DOHH2 (cell line): Measurements from ENCODE around the gene FCHSD2.
"Not testable (repeated sequence)": the region's sequence is repeated elsewhere in the genome, so short reads cannot be mapped to it uniquely, and the experiment has no call there.

Experiments
- H3F3A ChIP-seq: fragments of 200-600 bp; sonication (generic), shearing (Covaris generic); 2 replicates; pipeline ENCODE4 v1.6.0; 2016; ENCODE audit warnings: antibody characterized with exemption, mild to moderate bottlenecking; ENCODE audit not compliant: control insufficient read depth, insufficient read depth
- H3K27ac ChIP-seq: fragments of 200-600 bp; sonication (generic); 2 replicates; pipeline ENCODE4 v1.5.1; 2014; ENCODE audit warnings: low read depth, mild to moderate bottlenecking, low read length, moderate library complexity
- H3K27me3 ChIP-seq: fragments of 200-600 bp; sonication (generic); 2 replicates; pipeline ENCODE4 v1.6.1; 2014; ENCODE audit warnings: mild to moderate bottlenecking, low read length, mixed read lengths; ENCODE audit not compliant: control insufficient read depth
- H3K36me3 ChIP-seq: fragments of 200-600 bp; sonication (generic); 2 replicates; pipeline ENCODE4 v1.6.1; 2014; ENCODE audit warnings: mild to moderate bottlenecking, low read length, moderate library complexity, mixed read lengths; ENCODE audit not compliant: control insufficient read depth
- H3K4me1 ChIP-seq: fragments of 200-600 bp; sonication (generic); 2 replicates; pipeline ENCODE4 v1.6.1; 2014; ENCODE audit warnings: mild to moderate bottlenecking, low read length, mixed read lengths; ENCODE audit not compliant: control insufficient read depth
- H3K4me2 ChIP-seq: fragments of 200-600 bp; sonication (generic); 2 replicates; pipeline ENCODE4 v1.6.0; 2014; ENCODE audit warnings: mild to moderate bottlenecking, low read length, moderate library complexity
- H3K4me3 ChIP-seq: fragments of 200-600 bp; sonication (generic); 2 replicates; pipeline ENCODE4 v1.5.1; 2014; ENCODE audit warnings: mild to moderate bottlenecking, low read length, mixed read lengths
- H3K79me2 ChIP-seq: fragments of 200-600 bp; sonication (generic); 2 replicates; pipeline ENCODE4 v1.6.1; 2014; ENCODE audit warnings: mild to moderate bottlenecking, low read length, mixed read lengths; ENCODE audit not compliant: control insufficient read depth
- H3K9me2 ChIP-seq: fragments of 200-600 bp; sonication (generic); replicated peaks from 2 replicates; pipeline ENCODE4 v1.6.1; 2014; ENCODE audit warnings: mild to moderate bottlenecking, low read length, mixed read lengths; ENCODE audit not compliant: control insufficient read depth
- H3K9me3 ChIP-seq: fragments of 200-600 bp; sonication (generic); 2 replicates; pipeline ENCODE4 v1.6.1; 2014; ENCODE audit warnings: antibody characterized with exemption, low read length, mixed read lengths; ENCODE audit not compliant: control insufficient read depth, insufficient read depth
- H4K20me1 ChIP-seq: fragments of 200-600 bp; sonication (generic); 2 replicates; pipeline ENCODE4 v1.6.0; 2014; ENCODE audit warnings: low read depth, mild to moderate bottlenecking, antibody characterized with exemption, low read length, moderate library complexity; ENCODE audit not compliant: control insufficient read depth, insufficient read depth
- EZH2phosphoT487 ChIP-seq: fragments of 200-600 bp; sonication (generic); IDR thresholded peaks from 2 replicates; pipeline ENCODE4 v1.6.1; 2017; ENCODE audit warnings: borderline replicate concordance, mild to moderate bottlenecking, antibody characterized with exemption, low read length, moderate library complexity, mixed read lengths
- TF ChIP-seq, protein P1 (sequence below): fragments of 200-600 bp; sonication (generic); IDR thresholded peaks from one replicate; pipeline ENCODE4 v1.5.1; 2014; ENCODE audit warnings: antibody characterized with exemption, mild to moderate bottlenecking, low read depth, low read length; ENCODE audit not compliant: poor library complexity, severe bottlenecking

Gene FCHSD2

GRCh38 chr11:72912253-72912652 is 229.9 kb downstream of the FCHSD2 start:
- H3K27me3 ChIP-seq, result no peaks in the 10 kb centered on the region
- peaks cover 27% of the 10 kb centered on the region for H3K79me2 ChIP-seq
- TF ChIP-seq, protein P1, sequence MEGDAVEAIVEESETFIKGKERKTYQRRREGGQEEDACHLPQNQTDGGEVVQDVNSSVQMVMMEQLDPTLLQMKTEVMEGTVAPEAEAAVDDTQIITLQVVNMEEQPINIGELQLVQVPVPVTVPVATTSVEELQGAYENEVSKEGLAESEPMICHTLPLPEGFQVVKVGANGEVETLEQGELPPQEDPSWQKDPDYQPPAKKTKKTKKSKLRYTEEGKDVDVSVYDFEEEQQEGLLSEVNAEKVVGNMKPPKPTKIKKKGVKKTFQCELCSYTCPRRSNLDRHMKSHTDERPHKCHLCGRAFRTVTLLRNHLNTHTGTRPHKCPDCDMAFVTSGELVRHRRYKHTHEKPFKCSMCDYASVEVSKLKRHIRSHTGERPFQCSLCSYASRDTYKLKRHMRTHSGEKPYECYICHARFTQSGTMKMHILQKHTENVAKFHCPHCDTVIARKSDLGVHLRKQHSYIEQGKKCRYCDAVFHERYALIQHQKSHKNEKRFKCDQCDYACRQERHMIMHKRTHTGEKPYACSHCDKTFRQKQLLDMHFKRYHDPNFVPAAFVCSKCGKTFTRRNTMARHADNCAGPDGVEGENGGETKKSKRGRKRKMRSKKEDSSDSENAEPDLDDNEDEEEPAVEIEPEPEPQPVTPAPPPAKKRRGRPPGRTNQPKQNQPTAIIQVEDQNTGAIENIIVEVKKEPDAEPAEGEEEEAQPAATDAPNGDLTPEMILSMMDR, result no peak
- TF ChIP-seq EZH2phosphoT487, result no peak
- no peaks in the 10 kb centered on the region for H3K9me2 ChIP-seq
- no peak overlapping the region for H3K4me2 ChIP-seq
- H3K27ac ChIP-seq, result no peak overlapping the region
- H3K36me3 ChIP-seq, result peaks cover 72% of the 10 kb centered on the region
- no peak overlapping the region for H3K4me3 ChIP-seq
- no peaks in the 10 kb centered on the region for H4K20me1 ChIP-seq
- no peaks in the 10 kb centered on the region for H3K4me1 ChIP-seq
- peaks cover 27% of the 10 kb centered on the region for H3K9me3 ChIP-seq
- H3F3A ChIP-seq, result no peaks in the 10 kb centered on the region

GRCh38 chr11:72909558-72910388 is 232.3 kb downstream of the FCHSD2 start:
- not testable (repeated sequence) for H3K4me3 ChIP-seq, H3K27ac ChIP-seq, H3K9me2 ChIP-seq, H3F3A ChIP-seq, H3K4me1 ChIP-seq, H3K4me2 ChIP-seq, H4K20me1 ChIP-seq, H3K27me3 ChIP-seq
- H3K79me2 ChIP-seq, result peaks cover 11% of the 10 kb centered on the region
- peaks cover 25% of the 10 kb centered on the region for H3K9me3 ChIP-seq
- H3K36me3 ChIP-seq, result peaks cover 64% of the 10 kb centered on the region

DNA sequence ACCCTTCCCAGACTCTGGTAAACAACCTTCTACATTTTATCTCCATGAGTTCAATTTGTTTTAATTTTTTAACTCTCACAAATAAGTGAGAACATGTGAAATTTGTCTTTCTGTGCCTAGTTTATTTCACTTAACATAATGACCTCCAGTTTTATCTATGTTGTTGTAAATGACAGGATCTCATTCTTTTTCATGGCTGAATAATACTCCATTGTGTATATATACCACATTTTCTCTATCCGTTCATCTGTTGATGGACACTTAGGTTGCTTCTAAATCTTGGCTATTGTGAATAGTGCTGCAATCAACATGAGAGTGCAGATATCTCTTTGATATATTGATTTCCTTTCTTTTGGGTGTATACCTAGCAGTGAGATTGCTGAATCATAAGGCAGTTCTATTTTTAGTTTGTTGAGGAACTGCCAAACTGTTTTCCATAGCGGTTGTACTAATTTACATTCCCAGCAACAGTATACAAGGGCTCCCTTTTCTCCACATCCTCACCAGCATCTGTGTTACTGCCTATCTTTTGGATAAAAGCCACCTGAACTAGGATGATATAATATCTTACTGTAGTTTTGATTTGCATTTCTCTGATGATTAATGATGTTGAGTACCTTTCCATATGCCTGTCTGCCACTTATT is 234.0 kb downstream of the FCHSD2 start:
- Histone ChIP-seq H3K79me2 (peaks cover 3% of the 10 kb centered on the region; the same call in 1 of the 2 replicates), H3K4me3 (no peak overlapping the region), H3K36me3 (peaks cover 64% of the 10 kb centered on the region), H3K27me3 (no peaks in the 10 kb centered on the region), H3K9me3 (peaks cover 20% of the 10 kb centered on the region), H3K9me2 (no peaks in the 10 kb centered on the region), H3K4me1 (0 out of 2 replicates have a peak, but pooled peaks cover 3% of the 10 kb centered on the region), H3K27ac (no peak overlapping the region), H4K20me1 (no peaks in the 10 kb centered on the region), H3K4me2 (no peak overlapping the region), H3F3A (peaks cover 9% of the 10 kb centered on the region; the same call in 1 of the 2 replicates)
- no peak for TF ChIP-seq EZH2phosphoT487
- TF ChIP-seq, protein P1, result no peak

DNA sequence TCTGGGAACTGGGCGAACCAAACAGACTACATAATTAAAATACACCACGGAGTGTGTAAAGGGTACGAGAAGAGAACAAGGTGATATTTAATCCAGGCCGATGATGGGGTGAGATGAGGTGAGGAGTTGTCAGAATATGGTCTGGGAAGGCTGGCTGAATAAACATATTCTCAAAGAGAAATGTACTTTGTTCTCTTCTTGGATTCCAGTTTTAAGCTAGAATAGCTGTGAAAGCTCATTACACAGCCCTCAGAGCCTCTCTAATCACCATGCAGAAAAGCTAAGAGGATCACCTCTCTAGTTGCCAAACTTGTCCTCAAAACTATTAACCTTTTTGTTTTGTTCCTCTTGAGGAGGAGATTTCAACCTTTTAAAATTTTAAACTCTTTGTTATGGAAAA is 238.1 kb downstream of the FCHSD2 start:
- no peak for TF ChIP-seq EZH2phosphoT487
- TF ChIP-seq, protein P1, result no peak

More for the DNA sequence above, 238.1 kb downstream of the FCHSD2 start:
- H3K79me2 ChIP-seq, result no peaks in the 10 kb centered on the region
- H3K4me3 ChIP-seq, result no peak overlapping the region
- H3K4me2 ChIP-seq, result no peak overlapping the region
- peaks cover 73% of the 10 kb centered on the region for H3K36me3 ChIP-seq
- 0 out of 2 replicates have a peak, but pooled peaks cover 5% of the 10 kb centered on the region for H3K9me3 ChIP-seq
- H3K4me1 ChIP-seq, result 0 out of 2 replicates have a peak, but pooled peaks cover 3% of the 10 kb centered on the region
- H3K27ac ChIP-seq, result no peak overlapping the region
- no peaks in the 10 kb centered on the region for H3K27me3 ChIP-seq
- H4K20me1 ChIP-seq, result no peaks in the 10 kb centered on the region
- H3K9me2 ChIP-seq, result no peaks in the 10 kb centered on the region
- peaks cover 12% of the 10 kb centered on the region for H3F3A ChIP-seq
